PC-3 (cell line): Measurements from ENCODE around the gene MYO3A. TPM values are rescaled to one million over a fixed set of nuclear protein-coding genes. Genes with fewer than 3 reads are reported as not detected.
"Not testable (repeated sequence)": the region's sequence is repeated elsewhere in the genome, so short reads cannot be mapped to it uniquely, and the experiment has no call there.

ENCODE experiments used
- ATAC-seq: fragments of 200-7000 bp; cut with Tn5 transposase; 2 replicates; pipeline ENCODE4 v1.9.1; 2020; ENCODE audit warnings: mild to moderate bottlenecking, moderate library complexity
- BruUV-seq: library from RNA; stranded (reverse); fragments of 400-500 nt; replicated peaks from 2 replicates; lab custom pipeline; 2021; lab: Mats Ljungman, UMichigan
- CTCF ChIA-PET: fragments of 300-600 bp; sonication (Branson Sonifier 250); formaldehyde crosslinking; loops from one replicate; lab custom pipeline; 2022; ENCODE audit warnings: antibody characterized with exemption; lab: Charles Lee
- POLR2A ChIA-PET: fragments of 300-600 bp; sonication (Branson Sonifier 250); formaldehyde crosslinking; loops from one replicate; lab custom pipeline; 2022; ENCODE audit warnings: antibody characterized with exemption; ENCODE audit not compliant: unreplicated experiment; lab: Charles Lee
- DNase-seq: peaks from one replicate; pipeline ENCODE4 v3.0.0-alpha.2; 2015
- H2AFZ ChIP-seq: fragments of 300-600 bp; sonication (generic); 2 replicates; pipeline ENCODE4 v1.6.0; 2016; ENCODE audit warnings: antibody characterized with exemption, low read length
- H3F3A ChIP-seq: fragments of 300-600 bp; sonication (generic); one replicate; pipeline ENCODE4 v1.6.0; 2017; ENCODE audit warnings: antibody characterized with exemption, low read length, control low read depth, mild to moderate bottlenecking; ENCODE audit not compliant: unreplicated experiment
- H3K27ac ChIP-seq: fragments of 300-600 bp; sonication (generic); 2 replicates; pipeline ENCODE4 v1.5.1; 2016; ENCODE audit warnings: mild to moderate bottlenecking, low read length
- H3K27me3 ChIP-seq: fragments of 300-600 bp; sonication (generic); 2 replicates; pipeline ENCODE4 v1.6.1; 2016; ENCODE audit warnings: low read length, mixed read lengths
- H3K36me3 ChIP-seq: fragments of 300-600 bp; sonication (generic); 2 replicates; pipeline ENCODE4 v1.6.1; 2016; ENCODE audit warnings: low read depth, mixed run types, low read length, mixed read lengths
- H3K4me1 ChIP-seq: fragments of 300-600 bp; sonication (generic); 2 replicates; pipeline ENCODE4 v1.5.1; 2016; ENCODE audit warnings: low read length; ENCODE audit not compliant: insufficient read depth
- H3K4me2 ChIP-seq: fragments of 300-600 bp; sonication (generic); 2 replicates; pipeline ENCODE4 v1.6.0; 2016; ENCODE audit warnings: low read length
- H3K4me3 ChIP-seq: fragments of 300-600 bp; sonication (generic); 2 replicates; pipeline ENCODE4 v1.5.1; 2016; ENCODE audit warnings: mild to moderate bottlenecking, low read length, mixed read lengths
- H3K79me2 ChIP-seq: fragments of 300-600 bp; sonication (generic); 2 replicates; pipeline ENCODE4 v1.6.1; 2017; ENCODE audit warnings: low read length, mixed read lengths
- H3K9ac ChIP-seq: fragments of 300-600 bp; sonication (generic); 2 replicates; pipeline ENCODE4 v1.6.0; 2016; ENCODE audit warnings: mild to moderate bottlenecking, low read length
- H3K9me2 ChIP-seq: fragments of 300-600 bp; sonication (generic); replicated peaks from 2 replicates; pipeline ENCODE4 v1.6.1; 2016; ENCODE audit warnings: mixed run types, low read length, mixed read lengths
- H3K9me3 ChIP-seq: fragments of 300-600 bp; sonication (generic); 2 replicates; pipeline ENCODE4 v1.6.1; 2016; ENCODE audit warnings: low read length, mixed read lengths
- H4K20me1 ChIP-seq: fragments of 300-600 bp; sonication (generic); 2 replicates; pipeline ENCODE4 v1.6.1; 2016; ENCODE audit warnings: low read length, mixed read lengths
- EZH2 ChIP-seq: fragments of 300-600 bp; sonication (generic); IDR thresholded peaks from one replicate; pipeline ENCODE4 v1.6.1; 2017; ENCODE audit warnings: antibody characterized with exemption, mild to moderate bottlenecking, low read length; ENCODE audit not compliant: unreplicated experiment
- EZH2phosphoT487 ChIP-seq: fragments of 300-600 bp; sonication (generic); IDR thresholded peaks from 2 replicates; pipeline ENCODE4 v1.6.1; 2018; ENCODE audit warnings: mild to moderate bottlenecking, antibody characterized with exemption, low read length, borderline replicate concordance
- intact Hi-C: fragments of 100-400 bp; cut with micrococcal nuclease; formaldehyde crosslinking; loops from 2 replicates; pipeline ENCODE4 v1.9.0; 2023
- total RNA-seq: library from RNA; depleted of rRNA; stranded (reverse); fragments of >200 nt; gene quantifications from 2 replicates; pipeline ENCODE4 v1.2.3, GENCODE V29; 2014
- TF ChIP-seq, protein P1 (sequence below): fragments of 300-600 bp; sonication (generic); conservative IDR thresholded peaks from 2 replicates; pipeline ENCODE4 v1.5.1; 2017; ENCODE audit warnings: antibody characterized with exemption, low read depth, mild to moderate bottlenecking, low read length

Gene MYO3A
- total RNA-seq, 1 experiment from 2014 or later = not detected

DNA sequence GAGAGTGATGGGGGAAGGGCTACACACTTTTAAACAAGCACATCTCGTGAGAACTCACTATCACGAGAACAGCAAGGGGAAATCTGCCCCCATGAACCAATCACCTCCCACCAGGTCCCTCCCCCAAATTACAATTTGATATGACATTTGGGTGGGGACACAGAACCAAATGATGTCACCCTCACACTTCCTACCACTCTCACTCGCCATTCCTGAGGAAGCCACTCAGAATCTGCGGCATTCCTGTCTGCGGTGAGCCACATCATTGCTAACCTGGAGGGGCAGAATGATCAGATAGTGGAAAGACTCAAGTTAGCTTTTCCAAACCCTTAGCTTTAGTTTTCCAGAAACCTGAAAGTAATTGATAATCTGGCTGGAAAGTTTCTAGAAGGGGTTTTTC is 66.9 kb downstream of the MYO3A start:
- Histone ChIP-seq H3K4me1 (no peaks in the 10 kb centered on the region), H3K79me2 (no peaks in the 10 kb centered on the region), H3K36me3 (no peaks in the 10 kb centered on the region), H3F3A (no peaks in the 10 kb centered on the region), H3K9ac (no peak overlapping the region), H3K27me3 (no peaks in the 10 kb centered on the region), H3K9me3 (no peaks in the 10 kb centered on the region), H3K4me2 (no peak overlapping the region), H2AFZ (no peak overlapping the region), H3K9me2 (no peaks in the 10 kb centered on the region), H3K4me3 (no peak overlapping the region), H3K27ac (no peak overlapping the region), H4K20me1 (no peaks in the 10 kb centered on the region)
- TF ChIP-seq, protein P1, sequence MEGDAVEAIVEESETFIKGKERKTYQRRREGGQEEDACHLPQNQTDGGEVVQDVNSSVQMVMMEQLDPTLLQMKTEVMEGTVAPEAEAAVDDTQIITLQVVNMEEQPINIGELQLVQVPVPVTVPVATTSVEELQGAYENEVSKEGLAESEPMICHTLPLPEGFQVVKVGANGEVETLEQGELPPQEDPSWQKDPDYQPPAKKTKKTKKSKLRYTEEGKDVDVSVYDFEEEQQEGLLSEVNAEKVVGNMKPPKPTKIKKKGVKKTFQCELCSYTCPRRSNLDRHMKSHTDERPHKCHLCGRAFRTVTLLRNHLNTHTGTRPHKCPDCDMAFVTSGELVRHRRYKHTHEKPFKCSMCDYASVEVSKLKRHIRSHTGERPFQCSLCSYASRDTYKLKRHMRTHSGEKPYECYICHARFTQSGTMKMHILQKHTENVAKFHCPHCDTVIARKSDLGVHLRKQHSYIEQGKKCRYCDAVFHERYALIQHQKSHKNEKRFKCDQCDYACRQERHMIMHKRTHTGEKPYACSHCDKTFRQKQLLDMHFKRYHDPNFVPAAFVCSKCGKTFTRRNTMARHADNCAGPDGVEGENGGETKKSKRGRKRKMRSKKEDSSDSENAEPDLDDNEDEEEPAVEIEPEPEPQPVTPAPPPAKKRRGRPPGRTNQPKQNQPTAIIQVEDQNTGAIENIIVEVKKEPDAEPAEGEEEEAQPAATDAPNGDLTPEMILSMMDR = no peak
- no peak for TF ChIP-seq EZH2phosphoT487
- no peak for TF ChIP-seq EZH2
- no TSS peak for BruUV-seq
- ATAC-seq (no peak), DNase-seq (no peak)
- intact Hi-C loops = no loop called here
- ChIA-PET POLR2A (no interaction called here), CTCF (no interaction called here)

DNA sequence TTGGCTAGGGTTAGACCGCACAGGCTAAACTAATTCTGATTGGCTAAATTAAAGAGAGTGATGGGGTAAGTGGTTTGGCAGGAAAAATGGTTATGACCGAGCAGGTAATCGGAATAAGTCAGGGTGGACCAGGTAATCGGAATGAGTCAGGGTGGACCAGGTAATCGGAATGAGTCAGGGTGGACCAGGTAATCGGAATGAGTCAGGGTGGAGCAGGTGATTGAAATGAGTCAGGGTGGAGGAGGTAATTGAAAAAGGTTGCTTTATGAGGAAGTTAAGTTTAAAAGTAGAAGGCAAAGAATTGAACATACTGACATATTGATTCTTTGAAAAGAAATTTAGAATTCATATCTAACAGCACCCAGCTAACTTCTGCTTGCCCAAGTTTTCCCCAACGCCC is 68.4 kb downstream of the MYO3A start:
- H3K9me3 ChIP-seq, H3K9me2 ChIP-seq, H3K27ac ChIP-seq, H3K4me2 ChIP-seq, H2AFZ ChIP-seq, ATAC-seq, intact Hi-C loops, H3K36me3 ChIP-seq, H4K20me1 ChIP-seq, BruUV-seq, H3K79me2 ChIP-seq, H3K4me3 ChIP-seq, DNase-seq, H3K4me1 ChIP-seq, H3K27me3 ChIP-seq, H3F3A ChIP-seq, CTCF ChIA-PET, POLR2A ChIA-PET, H3K9ac ChIP-seq: not testable (repeated sequence)

DNA sequence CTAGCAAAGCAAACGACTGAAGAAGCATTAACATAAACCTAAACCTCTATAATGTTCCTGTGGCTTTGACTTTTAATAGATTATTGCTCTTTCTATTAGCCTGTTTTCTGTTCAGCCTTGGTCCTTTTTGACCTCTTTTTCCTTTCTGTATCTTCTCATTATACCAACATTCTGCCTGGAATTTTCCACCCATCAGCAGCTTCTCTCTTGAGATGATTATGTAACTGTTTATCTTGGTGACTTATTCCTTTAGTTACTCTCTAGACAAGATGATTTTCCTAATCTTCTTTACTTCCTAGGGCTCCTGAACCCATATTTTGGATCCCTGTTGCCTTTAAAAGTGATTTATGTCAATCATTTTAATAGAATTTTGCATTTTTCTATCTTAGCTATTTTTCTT is 81.1 kb downstream of the MYO3A start:
- Histone ChIP-seq H3K9ac (no peak overlapping the region), H3K4me1 (no peaks in the 10 kb centered on the region), H3K27ac (no peak overlapping the region), H3F3A (no peaks in the 10 kb centered on the region), H3K79me2 (no peaks in the 10 kb centered on the region), H3K9me3 (no peaks in the 10 kb centered on the region), H3K4me3 (no peak overlapping the region), H3K9me2 (no peaks in the 10 kb centered on the region), H4K20me1 (no peaks in the 10 kb centered on the region), H3K27me3 (no peaks in the 10 kb centered on the region), H2AFZ (no peak overlapping the region), H3K36me3 (no peaks in the 10 kb centered on the region), H3K4me2 (no peak overlapping the region)
- BruUV-seq = no TSS peak
- CTCF ChIA-PET = no interaction called here
- intact Hi-C loops = no loop called here
- TF ChIP-seq, protein P1 = no peak
- no peak for TF ChIP-seq EZH2phosphoT487
- no peak for TF ChIP-seq EZH2
- DNase-seq = no peak
- POLR2A ChIA-PET = no interaction called here
- no peak for ATAC-seq
